Tibial nerve (tissue), 4 donors: ENCODE measurements around the gene CALD1. TPM values are rescaled to one million over a fixed set of nuclear protein-coding genes. Genes with fewer than 3 reads are reported as not detected.
A peak's percentile ranks its signal among the peaks of the same experiment; 100 is the strongest.

Experiments used
- DNase-seq, 2 donors: peaks; one replicate each; pipeline ENCODE4 v3.0.0-alpha.2; 2019; ENCODE audit warnings: low spot score in 2 of 2
- H3K27ac ChIP-seq, 4 donors: fragments of 200-600 bp; sonication (generic) in 3 of 4; one replicate each; pipeline ENCODE4 v1.5.1; 2017 to 2019; ENCODE audit warnings: mild to moderate bottlenecking in 1 of 4
- H3K27me3 ChIP-seq, 2 donors: fragments of 200-600 bp; sonication (generic) in 1 of 2; one replicate each; pipeline versions ENCODE4 v1.5.1 to v1.6.0; 2017 to 2019
- H3K36me3 ChIP-seq, 3 donors: fragments of 200-600 bp; sonication (generic); one replicate each; pipeline ENCODE4 v1.5.1; 2018 to 2019
- H3K4me1 ChIP-seq, 4 donors: fragments of 200-600 bp; sonication (generic) in 3 of 4; one replicate each; pipeline ENCODE4 v1.5.1; 2017 to 2019
- H3K4me3 ChIP-seq, 4 donors: fragments of 200-600 bp; sonication (generic) in 3 of 4; one replicate each; pipeline ENCODE4 v1.5.1; 2017 to 2019; ENCODE audit warnings: mild to moderate bottlenecking in 1 of 4, moderate library complexity in 1 of 4
- H3K9me3 ChIP-seq, 4 donors: fragments of 200-600 bp; sonication (generic) in 3 of 4; one replicate each; pipeline ENCODE4 v1.5.1; 2017 to 2019
- CTCF ChIP-seq, 5 experiments: fragments of 200-600 bp in 3 of 5; fragments of 450-650 bp in 2 of 5; sonication (generic) in 3 of 5; IDR thresholded peaks; one replicate each; pipeline ENCODE4 v1.5.1; 2016 to 2019; ENCODE audit warnings: antibody characterized with exemption in 5 of 5, mild to moderate bottlenecking in 3 of 5, moderate library complexity in 2 of 5
- EP300 ChIP-seq, 2 donors: sonication (generic); formaldehyde crosslinking; IDR thresholded peaks; one replicate each; pipeline ENCODE4 v1.6.1; 2017; ENCODE audit warnings: antibody characterized with exemption in 2 of 2, mild to moderate bottlenecking in 1 of 2
- POLR2A ChIP-seq, 2 donors: fragments of 450-650 bp; IDR thresholded peaks; one replicate each; pipeline ENCODE4 v1.6.1; 2017; ENCODE audit warnings: antibody characterized with exemption in 2 of 2, mild to moderate bottlenecking in 2 of 2, moderate library complexity in 2 of 2
- WGBS, 2 donors: methylation state at CpG; one replicate each; pipeline ENCODE4 v1.1.5; 2018; 5-methylcytosine and 5-hydroxymethylcytosine counted together
- total RNA-seq, 4 donors: library from RNA; depleted of rRNA; stranded (reverse); fragments of >200 nt; gene quantifications; one replicate each; pipeline ENCODE4 v1.1.0, GENCODE V29; 2016

CALD1 gene
- total RNA-seq, 4 donors from 2014 or later = 320 to 870 (median 433) TPM

- peaks cover 0 to 3% (median 0%) of the 10 kb centered on the region in 4 donors for H3K4me1 ChIP-seq
- H3K27me3 ChIP-seq = no peaks in the 10 kb centered on the region
- H3K27ac ChIP-seq = no peak overlapping the region
- TF ChIP-seq EP300 (IDR thresholded peaks at IDR 0.05) (no peak), POLR2A (IDR thresholded peaks at IDR 0.05) (no peak), CTCF (IDR thresholded peaks at IDR 0.05) (no peak)
- H3K36me3 ChIP-seq = no peaks in the 10 kb centered on the region
- no peaks in the 10 kb centered on the region for H3K9me3 ChIP-seq
- WGBS, 2 donors = 28 to 44% methylated on average over 1 of the region's 1 CpG
- no peak overlapping the region for H3K4me3 ChIP-seq
- DNase-seq = no peak
Observed at GRCh38 chr7:134758981-134759380, 20.5 kb upstream of the CALD1 start.

GRCh38 chr7:134761266-134761665, 18.2 kb upstream of the CALD1 start:
- WGBS, 2 donors = 34 to 42% methylated on average over 5 of the region's 5 CpGs
- H3K36me3 ChIP-seq = no peaks in the 10 kb centered on the region
- H3K27ac ChIP-seq = peak overlapping the region in 1 of 4 donors; percentile 31
- no peaks in the 10 kb centered on the region for H3K27me3 ChIP-seq
- no peak for TF ChIP-seq POLR2A (IDR thresholded peaks at IDR 0.05)
- TF ChIP-seq EP300 (IDR thresholded peaks at IDR 0.05) = no peak
- TF ChIP-seq CTCF (IDR thresholded peaks at IDR 0.05) = no peak
- no peak for DNase-seq
- no peak overlapping the region for H3K4me3 ChIP-seq
- no peaks in the 10 kb centered on the region for H3K9me3 ChIP-seq
- H3K4me1 ChIP-seq = peaks cover 0 to 4% (median under 1%) of the 10 kb centered on the region in 4 donors

GRCh38 chr7:134763960-134764359, 15.5 kb upstream of the CALD1 start:
- Histone ChIP-seq H3K9me3 (no peaks in the 10 kb centered on the region), H3K27me3 (no peaks in the 10 kb centered on the region), H3K4me1 (peaks cover 0 to 23% (median 6%) of the 10 kb centered on the region in 4 donors), H3K27ac (no peak overlapping the region), H3K36me3 (no peaks in the 10 kb centered on the region), H3K4me3 (no peak overlapping the region)
- TF ChIP-seq POLR2A (IDR thresholded peaks at IDR 0.05) (no peak), EP300 (IDR thresholded peaks at IDR 0.05) (no peak), CTCF (IDR thresholded peaks at IDR 0.05) (no peak)
- no peak for DNase-seq
- WGBS, 2 donors = 93 to 100% methylated on average over 1 of the region's 1 CpG

- DNase-seq = no peak
- peak overlapping the region in 1 of 4 donors; percentile 44 for H3K27ac ChIP-seq
- no peaks in the 10 kb centered on the region for H3K27me3 ChIP-seq
- no peak for TF ChIP-seq CTCF (IDR thresholded peaks at IDR 0.05)
- TF ChIP-seq POLR2A (IDR thresholded peaks at IDR 0.05) = no peak
- no peak for TF ChIP-seq EP300 (IDR thresholded peaks at IDR 0.05)
- H3K9me3 ChIP-seq = no peaks in the 10 kb centered on the region
- peaks cover 0 to 22% (median 6%) of the 10 kb centered on the region in 4 donors for H3K4me1 ChIP-seq
- no peaks in the 10 kb centered on the region for H3K36me3 ChIP-seq
- WGBS, 2 donors = 77 to 85% methylated on average over 1 of the region's 1 CpG
- H3K4me3 ChIP-seq = no peak overlapping the region
Observed at GRCh38 chr7:134764365-134764764, 15.1 kb upstream of the CALD1 start.

GRCh38 chr7:134766779-134767519, 12.5 kb upstream of the CALD1 start:
- peak in 1 of 2 donors; percentile 40 for DNase-seq
- no peak overlapping the region for H3K4me3 ChIP-seq
- peak overlapping the region; percentile 53 to 83 (median 74) for H3K27ac ChIP-seq

More at GRCh38 chr7:134766779-134767519, 12.5 kb upstream of the CALD1 start:
- Histone ChIP-seq H3K27me3 (no peaks in the 10 kb centered on the region), H3K4me1 (peaks cover 0 to 22% (median 6%) of the 10 kb centered on the region in 4 donors), H3K36me3 (no peaks in the 10 kb centered on the region), H3K9me3 (no peaks in the 10 kb centered on the region)
- WGBS, 2 donors = 25 to 35% methylated on average over 15 of the region's 15 CpGs
- TF ChIP-seq CTCF (IDR thresholded peaks at IDR 0.05) = no peak
- peak in 1 of 2 donors; percentile 24 for TF ChIP-seq EP300 (IDR thresholded peaks at IDR 0.05)
- peak in 1 of 2 donors; percentile 24 for TF ChIP-seq POLR2A (IDR thresholded peaks at IDR 0.05)
